Body of pancreas (tissue), 4 donors: ENCODE results near the gene ARHGAP6. TPM values are rescaled to one million over a fixed set of nuclear protein-coding genes. Genes with fewer than 3 reads are reported as not detected.

Source experiments
- ATAC-seq: fragments of 150-250 bp; one replicate; pipeline ENCODE4 v1.9.1; 2016
- DNase-seq, 4 donors: peaks; one replicate each; pipeline ENCODE4 v3.0.0-alpha.2; 2019
- H3K27ac ChIP-seq, 4 donors: fragments of 200-600 bp; sonication (generic); 1 replicate in 3 of 4; 2 replicates in 1 of 4; pipeline versions ENCODE4 v1.5.1 to v1.6.1; 2016 to 2019; ENCODE audit warnings: mild to moderate bottlenecking in 1 of 4, mixed read lengths in 1 of 4, moderate library complexity in 1 of 4
- H3K27me3 ChIP-seq, 2 donors: fragments of 200-600 bp; sonication (generic); one replicate each; pipeline ENCODE4 v1.6.0; 2016; ENCODE audit warnings: mild to moderate bottlenecking in 1 of 2
- H3K36me3 ChIP-seq, 2 donors: fragments of 200-600 bp; sonication (generic); replicated peaks in 1 of 2; 2 replicates each; pipeline ENCODE4 v1.5.1; 2016; ENCODE audit warnings: low read depth in 2 of 2; ENCODE audit not compliant: insufficient read depth in 1 of 2
- H3K4me1 ChIP-seq: fragments of 200-600 bp; sonication (generic); one replicate; pipeline ENCODE4 v1.6.0; 2016
- H3K4me3 ChIP-seq, 2 donors: fragments of 200-600 bp; sonication (generic); 1 replicate in 1 of 2; 2 replicates in 1 of 2; pipeline ENCODE4 v1.5.1; 2016 to 2019
- H3K9me3 ChIP-seq, 3 donors: fragments of 200-600 bp; sonication (generic); 1 replicate in 2 of 3; 2 replicates in 1 of 3; pipeline ENCODE4 v1.5.1; 2016
- CTCF ChIP-seq, 7 experiments: fragments of 450-650 bp in 4 of 7; fragments of 200-600 bp in 3 of 7; sonication (generic) in 3 of 7; IDR thresholded peaks; one replicate each; pipeline ENCODE4 v1.5.1; 2016 to 2019; ENCODE audit warnings: antibody characterized with exemption in 7 of 7
- POLR2A ChIP-seq, 3 donors: fragments of 450-650 bp; IDR thresholded peaks; one replicate each; pipeline ENCODE4 v1.6.1; 2016; ENCODE audit warnings: antibody characterized with exemption in 3 of 3, mild to moderate bottlenecking in 2 of 3
- WGBS, 2 donors: methylation state at CpG; one replicate each; pipeline ENCODE4 v1.1.5; 2017; 5-methylcytosine and 5-hydroxymethylcytosine counted together
- intact Hi-C: fragments of 100-400 bp; cut with DNase I; formaldehyde crosslinking; loops from one replicate; pipeline ENCODE4 v1.15.1; 2023
- total RNA-seq, 2 donors: library from RNA; depleted of rRNA; stranded (reverse); fragments of >200 nt; gene quantifications; one replicate each; pipeline ENCODE4 v1.1.0, GENCODE V29; 2016

The ARHGAP6 gene
- total RNA-seq, 2 donors from 2014 or later: 2.3 to 10.9 TPM

- no peaks in the 10 kb centered on the region for H3K27me3 ChIP-seq
- TF ChIP-seq CTCF (IDR thresholded peaks at IDR 0.05): no peak
- H3K27ac ChIP-seq: no peak overlapping the region
- H3K4me3 ChIP-seq: no peak overlapping the region
- no peaks in the 10 kb centered on the region for H3K9me3 ChIP-seq
- no peaks in the 10 kb centered on the region for H3K36me3 ChIP-seq
- intact Hi-C loops: no loop called here
- no peaks in the 10 kb centered on the region for H3K4me1 ChIP-seq
- WGBS, 2 donors: 68 to 69% methylated on average over 5 to 6 of the region's 6 CpGs
- ATAC-seq (no peak), DNase-seq (no peak)
Observed at GRCh38 chrX:11164433-11164832, 501.3 kb downstream of the ARHGAP6 start.

- H3K4me1 ChIP-seq: no peaks in the 10 kb centered on the region
- ATAC-seq: no peak
Observed at GRCh38 chrX:11159149-11159548, 506.6 kb downstream of the ARHGAP6 start.

GRCh38 chrX:11151799-11152559 lies 513.7 kb downstream of the ARHGAP6 start:
- H3K27ac ChIP-seq: no peak overlapping the region
- intact Hi-C loops: no loop called here

More at GRCh38 chrX:11159149-11159548, 506.6 kb downstream of the ARHGAP6 start:
- H3K4me3 ChIP-seq: no peak overlapping the region
- H3K27ac ChIP-seq: no peak overlapping the region
- no peaks in the 10 kb centered on the region for H3K27me3 ChIP-seq
- no peak for DNase-seq
- intact Hi-C loops: no loop called here
- no peak for TF ChIP-seq CTCF (IDR thresholded peaks at IDR 0.05)
- TF ChIP-seq POLR2A (IDR thresholded peaks at IDR 0.05): no peak
- no peaks in the 10 kb centered on the region for H3K36me3 ChIP-seq
- WGBS, 2 donors: 78 to 88% methylated on average over 1 of the region's 1 CpG
- H3K9me3 ChIP-seq: no peaks in the 10 kb centered on the region

DNA sequence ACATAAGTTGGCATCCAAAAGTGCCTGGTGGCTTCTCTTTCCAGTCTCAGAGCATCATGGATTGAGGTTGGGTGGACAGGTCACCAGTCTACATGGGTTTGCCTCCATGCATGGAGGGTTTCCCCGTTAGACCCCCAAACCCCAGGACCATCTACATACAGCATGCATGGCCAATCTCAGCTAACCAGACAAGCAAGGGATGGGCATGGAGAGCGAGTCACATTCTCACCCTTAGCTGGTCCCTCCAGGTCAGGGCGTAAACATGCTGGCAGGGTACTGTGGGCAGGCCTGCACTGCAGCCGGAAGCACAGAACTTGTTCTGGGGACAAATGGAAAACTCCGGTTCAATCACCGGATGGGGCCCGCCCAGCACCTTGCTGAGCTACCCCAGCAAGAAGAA lies 517.3 kb downstream of the ARHGAP6 start:
- Histone ChIP-seq H3K4me3 (no peak overlapping the region), H3K27ac (no peak overlapping the region), H3K9me3 (no peaks in the 10 kb centered on the region), H3K27me3 (no peaks in the 10 kb centered on the region), H3K4me1 (no peaks in the 10 kb centered on the region), H3K36me3 (no peaks in the 10 kb centered on the region)
- intact Hi-C loops: no loop called here
- 80 to 90% methylated on average over 1 to 5 of the region's 7 CpGs for WGBS, 2 donors
- TF ChIP-seq CTCF (IDR thresholded peaks at IDR 0.05): no peak
- no peak for TF ChIP-seq POLR2A (IDR thresholded peaks at IDR 0.05)
- DNase-seq (no peak), ATAC-seq (no peak)

More at GRCh38 chrX:11151799-11152559, 513.7 kb downstream of the ARHGAP6 start:
- DNase-seq: no peak
- TF ChIP-seq CTCF (IDR thresholded peaks at IDR 0.05): no peak
- no peak for TF ChIP-seq POLR2A (IDR thresholded peaks at IDR 0.05)
- H3K9me3 ChIP-seq: no peaks in the 10 kb centered on the region
- H3K4me1 ChIP-seq: no peaks in the 10 kb centered on the region
- H3K27me3 ChIP-seq: no peaks in the 10 kb centered on the region
- no peak for ATAC-seq
- H3K36me3 ChIP-seq: no peaks in the 10 kb centered on the region
- 67 to 70% methylated on average over 4 of the region's 4 CpGs for WGBS, 2 donors
- no peak overlapping the region for H3K4me3 ChIP-seq

DNA sequence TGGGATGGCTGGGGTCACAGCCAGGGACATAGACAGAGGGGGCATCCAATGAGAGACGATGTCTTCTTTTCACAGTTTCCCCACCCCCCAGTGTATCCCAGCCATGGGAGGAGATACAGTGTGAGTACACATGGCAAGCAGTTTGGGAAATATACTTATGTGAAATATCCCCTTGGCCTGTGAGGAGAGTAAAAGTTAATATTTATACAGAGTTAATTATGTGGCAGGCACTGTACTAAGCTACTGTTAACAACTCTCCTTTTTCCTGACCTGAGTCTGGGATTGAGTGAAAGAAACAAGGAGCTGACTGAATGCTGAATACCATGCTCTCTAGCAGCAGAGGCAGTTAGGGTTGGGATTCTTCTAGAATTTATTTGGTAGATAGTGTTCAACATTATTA lies 519.3 kb downstream of the ARHGAP6 start:
- no peaks in the 10 kb centered on the region for H3K36me3 ChIP-seq
- no peak overlapping the region for H3K27ac ChIP-seq
- no peak for DNase-seq
- intact Hi-C loops: no loop called here
- no peaks in the 10 kb centered on the region for H3K27me3 ChIP-seq
- no peaks in the 10 kb centered on the region for H3K4me1 ChIP-seq
- no peak overlapping the region for H3K4me3 ChIP-seq
- WGBS, 2 donors: 14 to 92% methylated on average over 1 of the region's 1 CpG
- TF ChIP-seq POLR2A (IDR thresholded peaks at IDR 0.05) (no peak), CTCF (IDR thresholded peaks at IDR 0.05) (no peak)
- no peaks in the 10 kb centered on the region for H3K9me3 ChIP-seq
- no peak for ATAC-seq
